GM21825 (cell line): Measurements from ENCODE around the gene TLE2.

ENCODE experiments used
- ATAC-seq: cut with Tn5 transposase; IDR thresholded peaks from one replicate; pipeline ENCODE4 v1.9.1; 2021; ENCODE audit warnings: mild to moderate bottlenecking, moderate library complexity; ENCODE audit not compliant: unreplicated experiment

The TLE2 gene

GRCh38 chr19:2963122-2963521 is 66.0 kb downstream of the TLE2 start:
- no peak for ATAC-seq

GRCh38 chr19:2962018-2962670 is 66.9 kb downstream of the TLE2 start:
- ATAC-seq: no peak

GRCh38 chr19:2960120-2960519 is 69.0 kb downstream of the TLE2 start:
- no peak for ATAC-seq

GRCh38 chr19:2957160-2957559 is 71.9 kb downstream of the TLE2 start:
- ATAC-seq: no peak

- no peak for ATAC-seq
These were observed 76.1 kb downstream of the TLE2 start for GRCh38 chr19:2952953-2953481.

- ATAC-seq: peak; percentile 81
These were observed 78.6 kb downstream of the TLE2 start for GRCh38 chr19:2950286-2951124.

- ATAC-seq: peak; percentile 3
These were observed 79.2 kb downstream of the TLE2 start for GRCh38 chr19:2949939-2950285.
